Skeletal muscle tissue (tissue), 4 donors: ENCODE results near the gene SLC37A2. TPM values are rescaled to one million over a fixed set of nuclear protein-coding genes. Genes with fewer than 3 reads are reported as not detected.
"Not testable (repeated sequence)": the region's sequence is repeated elsewhere in the genome, so short reads cannot be mapped to it uniquely, and the experiment has no call there.

Experiments
- H3K27ac ChIP-seq: one replicate; pipeline ENCODE4 v1.7.0; 2013; ENCODE audit warnings: mild to moderate bottlenecking, low read depth, low read length, inconsistent platforms
- H3K27me3 ChIP-seq, 3 donors: one replicate each; pipeline ENCODE4 v1.7.0; 2013; ENCODE audit warnings: low read length in 3 of 3; ENCODE audit not compliant: control insufficient read depth in 3 of 3, insufficient read depth in 3 of 3
- H3K36me3 ChIP-seq, 3 donors: one replicate each; pipeline ENCODE4 v1.7.0; 2013; ENCODE audit warnings: low read length in 3 of 3; ENCODE audit not compliant: control insufficient read depth in 3 of 3, insufficient read depth in 3 of 3
- H3K4me1 ChIP-seq, 3 donors: one replicate each; pipeline ENCODE4 v1.7.0; 2013; ENCODE audit warnings: low read length in 3 of 3, mild to moderate bottlenecking in 3 of 3; ENCODE audit not compliant: control insufficient read depth in 3 of 3, insufficient read depth in 3 of 3
- H3K4me3 ChIP-seq, 3 donors: one replicate each; pipeline ENCODE4 v1.7.0; 2013; ENCODE audit warnings: low read length in 3 of 3
- H3K9ac ChIP-seq, 3 donors: one replicate each; pipeline ENCODE4 v1.7.0; 2013; ENCODE audit warnings: low read length in 3 of 3, mild to moderate bottlenecking in 3 of 3, moderate library complexity in 2 of 3, low read depth in 1 of 3
- H3K9me3 ChIP-seq, 3 donors: one replicate each; pipeline ENCODE4 v1.7.0; 2013; ENCODE audit warnings: low read length in 3 of 3; ENCODE audit not compliant: control insufficient read depth in 3 of 3
- total RNA-seq: library from RNA; depleted of rRNA; stranded (reverse); fragments of >200 nt; gene quantifications from one replicate; pipeline ENCODE4 v1.2.3, GENCODE V29; 2014
- donor health status: Osteomylitis.

The SLC37A2 gene
- total RNA-seq, result 3.7 TPM

GRCh38 chr11:125062931-125063428 lies at the start of gene SLC37A2:
Gene SLC37A2, plus strand, starts transcription at chr11:125063305. Its CDS starts 63 bp downstream, at chr11:125063368.
- Histone ChIP-seq H3K27ac (peak within 1 kb of the TSS; percentile 46), H3K9me3 (no peaks in the 10 kb centered on the region), H3K9ac (peak within 1 kb of the TSS; percentile 66 to 83 (median 74)), H3K4me1 (peaks cover 5 to 12% (median 9%) of the 10 kb centered on the region in 3 donors), H3K4me3 (peak within 1 kb of the TSS; percentile 81 to 93 (median 85)), H3K36me3 (no peaks in the 10 kb centered on the region), H3K27me3 (peaks cover 0 to 6% (median 5%) of the 10 kb centered on the region in 3 donors)

- Histone ChIP-seq H3K9me3 (no peaks in the 10 kb centered on the region), H3K27me3 (no peaks in the 10 kb centered on the region), H3K36me3 (no peaks in the 10 kb centered on the region), H3K4me3 (no peak overlapping the region), H3K4me1 (no peaks in the 10 kb centered on the region), H3K27ac (no peak overlapping the region), H3K9ac (no peak overlapping the region)
Observed at GRCh38 chr11:125016413-125016812, 46.7 kb upstream of the SLC37A2 start.

GRCh38 chr11:125020342-125020741 lies 42.8 kb upstream of the SLC37A2 start:
- no peaks in the 10 kb centered on the region for H3K4me1 ChIP-seq
- H3K27me3 ChIP-seq, result no peaks in the 10 kb centered on the region
- no peaks in the 10 kb centered on the region for H3K36me3 ChIP-seq
- no peak overlapping the region for H3K9ac ChIP-seq
- H3K27ac ChIP-seq, result no peak overlapping the region
- no peaks in the 10 kb centered on the region for H3K9me3 ChIP-seq
- H3K4me3 ChIP-seq, result no peak overlapping the region

GRCh38 chr11:125022551-125022950 lies 40.6 kb upstream of the SLC37A2 start:
- Histone ChIP-seq H3K4me3 (no peak overlapping the region), H3K36me3 (no peaks in the 10 kb centered on the region), H3K9ac (no peak overlapping the region), H3K27me3 (no peaks in the 10 kb centered on the region), H3K4me1 (no peaks in the 10 kb centered on the region), H3K27ac (no peak overlapping the region), H3K9me3 (no peaks in the 10 kb centered on the region)

- Histone ChIP-seq H3K36me3 (no peaks in the 10 kb centered on the region), H3K4me1 (no peaks in the 10 kb centered on the region), H3K9me3 (no peaks in the 10 kb centered on the region), H3K27me3 (no peaks in the 10 kb centered on the region), H3K27ac (no peak overlapping the region), H3K4me3 (no peak overlapping the region), H3K9ac (no peak overlapping the region)
Observed at GRCh38 chr11:125025968-125026367, 37.1 kb upstream of the SLC37A2 start.

- H3K27me3 ChIP-seq, H3K9me3 ChIP-seq, H3K9ac ChIP-seq, H3K4me1 ChIP-seq, H3K4me3 ChIP-seq, H3K36me3 ChIP-seq, H3K27ac ChIP-seq: not testable (repeated sequence)
Observed at GRCh38 chr11:125029431-125029830, 33.7 kb upstream of the SLC37A2 start.

- no peaks in the 10 kb centered on the region for H3K9me3 ChIP-seq
Observed at GRCh38 chr11:125036933-125037332, 26.2 kb upstream of the SLC37A2 start.

GRCh38 chr11:125049164-125049792 lies 13.8 kb upstream of the SLC37A2 start:
- no peak overlapping the region for H3K27ac ChIP-seq
- H3K4me3 ChIP-seq, result no peak overlapping the region
- H3K9ac ChIP-seq, result no peak overlapping the region
- H3K36me3 ChIP-seq, result no peaks in the 10 kb centered on the region
- no peaks in the 10 kb centered on the region for H3K27me3 ChIP-seq
- no peaks in the 10 kb centered on the region for H3K9me3 ChIP-seq
- no peaks in the 10 kb centered on the region for H3K4me1 ChIP-seq

More at GRCh38 chr11:125036933-125037332, 26.2 kb upstream of the SLC37A2 start:
- Histone ChIP-seq H3K9ac (no peak overlapping the region), H3K4me1 (no peaks in the 10 kb centered on the region), H3K27me3 (no peaks in the 10 kb centered on the region), H3K27ac (no peak overlapping the region), H3K36me3 (no peaks in the 10 kb centered on the region), H3K4me3 (no peak overlapping the region)

- H3K36me3 ChIP-seq, result no peaks in the 10 kb centered on the region
- no peak overlapping the region for H3K27ac ChIP-seq
- no peaks in the 10 kb centered on the region for H3K9me3 ChIP-seq
- H3K4me3 ChIP-seq, result no peak overlapping the region
- no peaks in the 10 kb centered on the region for H3K27me3 ChIP-seq
- no peaks in the 10 kb centered on the region for H3K4me1 ChIP-seq
- no peak overlapping the region for H3K9ac ChIP-seq
Observed at GRCh38 chr11:125052047-125052446, 11.1 kb upstream of the SLC37A2 start.

- Histone ChIP-seq H3K4me3 (no peak overlapping the region), H3K9me3 (no peaks in the 10 kb centered on the region), H3K4me1 (no peaks in the 10 kb centered on the region), H3K27ac (no peak overlapping the region), H3K9ac (no peak overlapping the region), H3K27me3 (no peaks in the 10 kb centered on the region), H3K36me3 (no peaks in the 10 kb centered on the region)
Observed at GRCh38 chr11:125053167-125053566, 9.9 kb upstream of the SLC37A2 start.
